HCT116 (cell line): Measurements from ENCODE around the gene SEMA5B. TPM values are rescaled to one million over a fixed set of nuclear protein-coding genes. Genes with fewer than 3 reads are reported as not detected.

Experiments used
- ATAC-seq: fragments of 200-7000 bp; cut with Tn5 transposase; 2 replicates; pipeline ENCODE4 v1.9.1; 2020; ENCODE audit warnings: mild to moderate bottlenecking, moderate library complexity
- BruUV-seq: library from RNA; stranded (reverse); fragments of 400-500 nt; replicated peaks from 2 replicates; lab custom pipeline; 2021; lab: Mats Ljungman, UMichigan
- CTCF ChIA-PET: fragments of 300-600 bp; sonication (Branson Sonifier 250); formaldehyde crosslinking; loops from one replicate; lab custom pipeline; 2021; ENCODE audit warnings: antibody characterized with exemption; lab: Charles Lee
- POLR2A ChIA-PET: fragments of 300-600, 350-600 bp; sonication (Branson Sonifier 250); formaldehyde crosslinking; loops from one replicate; lab custom pipeline; 2021; ENCODE audit warnings: antibody characterized with exemption; lab: Charles Lee
- RAD21 ChIA-PET, 2 experiments: fragments of 300-600 bp; sonication (Branson Sonifier 250); formaldehyde crosslinking; loops; one replicate each; lab custom pipeline; 2023; ENCODE audit warnings: low total read pairs in 2 of 2; ENCODE audit not compliant: uncharacterized antibody in 2 of 2, unreplicated experiment in 2 of 2, low non-redundant PET in 1 of 2; lab: Charles Lee
- DNase-seq: peaks from one replicate; pipeline ENCODE4 v3.0.0-alpha.2; 2010; ENCODE audit warnings: low read depth, low spot score
- H2AFZ ChIP-seq: fragments of 200-600 bp; shearing (Covaris generic), sonication (generic); 2 replicates; pipeline ENCODE4 v1.6.1; 2017; ENCODE audit warnings: low read depth, mixed run types, mixed read lengths, antibody characterized with exemption, low read length; ENCODE audit not compliant: poor library complexity, severe bottlenecking
- H3K27ac ChIP-seq: 2 replicates; pipeline ENCODE4 v1.5.1; 2012; ENCODE audit warnings: low read depth, low read length
- H3K27me3 ChIP-seq: fragments of 200-600 bp; sonication (generic); 2 replicates; pipeline ENCODE4 v1.6.1; 2016; ENCODE audit warnings: mixed run types, low read length, mixed read lengths; ENCODE audit not compliant: insufficient read depth
- H3K36me3 ChIP-seq, 2 experiments: fragments of 200-500 bp in 1 of 2; fragments of 200-600 bp in 1 of 2; sonication (Bioruptor generic) in 1 of 2; sonication (generic) in 1 of 2; 2 replicates each; pipeline versions ENCODE4 v1.5.1 to v1.6.1; 2014 to 2016; ENCODE audit warnings: low read length in 2 of 2, inconsistent platforms in 1 of 2, mixed read lengths in 1 of 2, mixed run types in 1 of 2; ENCODE audit not compliant: insufficient read depth in 2 of 2, control insufficient read depth in 1 of 2
- H3K4me1 ChIP-seq, 2 experiments: fragments of 200-600 bp in 1 of 2; sonication (generic) in 1 of 2; 2 replicates each; pipeline versions ENCODE4 v1.5.1 to v1.6.1; 2012 to 2017; ENCODE audit warnings: low read length in 2 of 2, inconsistent platforms in 1 of 2, mild to moderate bottlenecking in 1 of 2, mixed read lengths in 1 of 2, mixed run types in 1 of 2, moderate library complexity in 1 of 2; ENCODE audit not compliant: insufficient read depth in 2 of 2, control insufficient read depth in 1 of 2
- H3K4me2 ChIP-seq: fragments of 200-600 bp; sonication (generic); 2 replicates; pipeline ENCODE4 v1.6.1; 2017; ENCODE audit warnings: mixed run types, low read length, mixed read lengths
- H3K4me3 ChIP-seq, 2 experiments: fragments of 200-600 bp in 1 of 2; sonication (generic) in 1 of 2; replicated peaks in 1 of 2; 2 replicates each; pipeline ENCODE4 v1.5.1; 2011 to 2016; ENCODE audit warnings: low read length in 2 of 2, control low read depth in 1 of 2, low read depth in 1 of 2, mild to moderate bottlenecking in 1 of 2, mixed read lengths in 1 of 2, mixed run types in 1 of 2
- H3K79me2 ChIP-seq: fragments of 200-600 bp; sonication (generic); 2 replicates; pipeline ENCODE4 v1.6.1; 2017; ENCODE audit warnings: mild to moderate bottlenecking, mixed run types, low read length, moderate library complexity, mixed read lengths; ENCODE audit not compliant: insufficient read depth
- H3K9ac ChIP-seq: fragments of 200-600 bp; sonication (generic); 2 replicates; pipeline ENCODE4 v1.6.1; 2016; ENCODE audit warnings: low read length, mixed read lengths
- H3K9me2 ChIP-seq: fragments of 200-600 bp; sonication (generic), shearing (Covaris generic); 2 replicates; pipeline ENCODE4 v1.6.1; 2017; ENCODE audit warnings: mixed run types, mild to moderate bottlenecking, moderate library complexity; ENCODE audit not compliant: insufficient read depth
- H3K9me3 ChIP-seq, 2 experiments: fragments of 200-500 bp in 1 of 2; fragments of 200-600 bp in 1 of 2; sonication (Bioruptor generic) in 1 of 2; sonication (generic) in 1 of 2; 2 replicates each; pipeline ENCODE4 v1.6.1; 2014 to 2017; ENCODE audit warnings: low read length in 2 of 2, mixed read lengths in 2 of 2, inconsistent platforms in 1 of 2, low read depth in 1 of 2, mild to moderate bottlenecking in 1 of 2, mixed run types in 1 of 2, moderate library complexity in 1 of 2; ENCODE audit not compliant: control insufficient read depth in 1 of 2, insufficient read depth in 1 of 2
- H4K20me1 ChIP-seq: fragments of 200-600 bp; sonication (generic), shearing (Covaris generic); 2 replicates; pipeline ENCODE4 v1.6.1; 2017; ENCODE audit warnings: mixed run types, mild to moderate bottlenecking, moderate library complexity; ENCODE audit not compliant: insufficient read depth
- CEBPB ChIP-seq: IDR thresholded peaks from 2 replicates; pipeline ENCODE4 v1.6.1; 2012; ENCODE audit warnings: low read depth
- ELF1 ChIP-seq: IDR thresholded peaks from 2 replicates; pipeline ENCODE4 v1.6.1; 2012; ENCODE audit warnings: low read depth, borderline replicate concordance
- EZH2phosphoT487 ChIP-seq: fragments of 200-600 bp; IDR thresholded peaks from 2 replicates; pipeline ENCODE4 v1.6.1; 2018; ENCODE audit warnings: antibody characterized with exemption, borderline replicate concordance
- POLR2A ChIP-seq: IDR thresholded peaks from 2 replicates; pipeline ENCODE4 v1.7.0; 2011; ENCODE audit warnings: borderline replicate concordance; ENCODE audit not compliant: insufficient read depth, insufficient read length; ENCODE audit errors: extremely low read depth
- POLR2AphosphoS5 ChIP-seq: IDR thresholded peaks from 2 replicates; pipeline ENCODE4 v1.6.1; 2011; ENCODE audit warnings: mild to moderate bottlenecking, low read depth, low read length, moderate library complexity
- TCF7L2 ChIP-seq: IDR thresholded peaks from 2 replicates; pipeline ENCODE4 v1.7.0; 2011; ENCODE audit warnings: borderline replicate concordance, inconsistent platforms; ENCODE audit not compliant: insufficient read depth, insufficient read length; ENCODE audit errors: extremely low read depth
- YY1 ChIP-seq: IDR thresholded peaks from 2 replicates; pipeline ENCODE4 v1.6.1; 2011; ENCODE audit warnings: low read length, low read depth, moderate library complexity, mild to moderate bottlenecking; ENCODE audit not compliant: insufficient replicate concordance; ENCODE audit errors: extremely low read depth
- ZFX ChIP-seq: fragments of 450-650 bp; IDR thresholded peaks from 2 replicates; pipeline ENCODE4 v1.6.1; 2017
- ZNF274 ChIP-seq: fragments of 200-500 bp; sonication (Bioruptor generic); IDR thresholded peaks from 2 replicates; pipeline ENCODE4 v1.6.1; 2014; ENCODE audit warnings: mild to moderate bottlenecking, low read depth, low read length, inconsistent platforms
- intact Hi-C: fragments of 100-400 bp; cut with micrococcal nuclease; formaldehyde crosslinking; loops from 2 replicates; pipeline ENCODE4 v1.10.0; 2022
- total RNA-seq: library from RNA; stranded (reverse); gene quantifications from one replicate; pipeline ENCODE4 v1.2.1, GENCODE V29; 2021; ENCODE audit not compliant: unreplicated experiment
- TF ChIP-seq, protein P1 (sequence below): IDR thresholded peaks from 2 replicates; pipeline ENCODE4 v1.6.1; 2012; ENCODE audit warnings: low read depth
- TF ChIP-seq, protein P2 (sequence below): IDR thresholded peaks from 2 replicates; pipeline ENCODE4 v1.6.1; 2011; ENCODE audit warnings: mild to moderate bottlenecking, low read length, moderate library complexity; ENCODE audit not compliant: insufficient replicate concordance; ENCODE audit errors: extremely low read depth
- TF ChIP-seq, protein P3 (sequence below), 3 experiments: fragments of 200-600 bp in 1 of 3; sonication (generic) in 1 of 3; IDR thresholded peaks in 2 of 3; conservative IDR thresholded peaks in 1 of 3; 2 replicates each; pipeline ENCODE4 v1.5.1; 2012 to 2017; ENCODE audit warnings: low read depth in 2 of 3, low read length in 2 of 3, antibody characterized with exemption in 1 of 3, borderline replicate concordance in 1 of 3, control low read depth in 1 of 3, mild to moderate bottlenecking in 1 of 3, mixed read lengths in 1 of 3, mixed run types in 1 of 3, moderate library complexity in 1 of 3; ENCODE audit not compliant: insufficient read depth in 1 of 3

The SEMA5B gene
- total RNA-seq, 1 experiment from 2014 or later, result 0.15 TPM

DNA sequence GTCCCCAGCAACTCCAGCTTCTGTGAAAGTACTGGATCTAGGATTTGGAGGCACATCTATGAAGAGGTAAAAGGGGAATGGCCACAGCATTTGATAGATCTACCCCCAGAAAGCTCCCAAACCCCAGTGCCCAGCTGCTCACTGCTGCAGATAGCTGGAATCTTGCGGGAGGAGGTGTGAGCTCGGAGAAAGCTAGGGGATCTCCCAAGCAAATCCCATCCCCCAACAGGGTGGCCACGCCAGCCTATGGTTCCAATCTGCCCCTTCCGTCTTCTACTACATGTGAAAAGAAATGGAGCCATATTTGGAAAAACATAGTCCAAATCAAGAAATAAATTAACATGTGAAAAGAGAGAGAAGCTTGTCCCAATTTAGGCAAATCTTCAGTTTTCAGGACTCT lies 42.0 kb downstream of the SEMA5B start:
- no peaks in the 10 kb centered on the region for H4K20me1 ChIP-seq
- no peaks in the 10 kb centered on the region for H3K4me1 ChIP-seq
- no peak overlapping the region for H3K4me2 ChIP-seq
- no peaks in the 10 kb centered on the region for H3K79me2 ChIP-seq
- no peak for DNase-seq
- TF ChIP-seq ZFX, result no peak
- TF ChIP-seq, protein P1, sequence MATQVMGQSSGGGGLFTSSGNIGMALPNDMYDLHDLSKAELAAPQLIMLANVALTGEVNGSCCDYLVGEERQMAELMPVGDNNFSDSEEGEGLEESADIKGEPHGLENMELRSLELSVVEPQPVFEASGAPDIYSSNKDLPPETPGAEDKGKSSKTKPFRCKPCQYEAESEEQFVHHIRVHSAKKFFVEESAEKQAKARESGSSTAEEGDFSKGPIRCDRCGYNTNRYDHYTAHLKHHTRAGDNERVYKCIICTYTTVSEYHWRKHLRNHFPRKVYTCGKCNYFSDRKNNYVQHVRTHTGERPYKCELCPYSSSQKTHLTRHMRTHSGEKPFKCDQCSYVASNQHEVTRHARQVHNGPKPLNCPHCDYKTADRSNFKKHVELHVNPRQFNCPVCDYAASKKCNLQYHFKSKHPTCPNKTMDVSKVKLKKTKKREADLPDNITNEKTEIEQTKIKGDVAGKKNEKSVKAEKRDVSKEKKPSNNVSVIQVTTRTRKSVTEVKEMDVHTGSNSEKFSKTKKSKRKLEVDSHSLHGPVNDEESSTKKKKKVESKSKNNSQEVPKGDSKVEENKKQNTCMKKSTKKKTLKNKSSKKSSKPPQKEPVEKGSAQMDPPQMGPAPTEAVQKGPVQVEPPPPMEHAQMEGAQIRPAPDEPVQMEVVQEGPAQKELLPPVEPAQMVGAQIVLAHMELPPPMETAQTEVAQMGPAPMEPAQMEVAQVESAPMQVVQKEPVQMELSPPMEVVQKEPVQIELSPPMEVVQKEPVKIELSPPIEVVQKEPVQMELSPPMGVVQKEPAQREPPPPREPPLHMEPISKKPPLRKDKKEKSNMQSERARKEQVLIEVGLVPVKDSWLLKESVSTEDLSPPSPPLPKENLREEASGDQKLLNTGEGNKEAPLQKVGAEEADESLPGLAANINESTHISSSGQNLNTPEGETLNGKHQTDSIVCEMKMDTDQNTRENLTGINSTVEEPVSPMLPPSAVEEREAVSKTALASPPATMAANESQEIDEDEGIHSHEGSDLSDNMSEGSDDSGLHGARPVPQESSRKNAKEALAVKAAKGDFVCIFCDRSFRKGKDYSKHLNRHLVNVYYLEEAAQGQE, result no peak
- TF ChIP-seq, protein P2, sequence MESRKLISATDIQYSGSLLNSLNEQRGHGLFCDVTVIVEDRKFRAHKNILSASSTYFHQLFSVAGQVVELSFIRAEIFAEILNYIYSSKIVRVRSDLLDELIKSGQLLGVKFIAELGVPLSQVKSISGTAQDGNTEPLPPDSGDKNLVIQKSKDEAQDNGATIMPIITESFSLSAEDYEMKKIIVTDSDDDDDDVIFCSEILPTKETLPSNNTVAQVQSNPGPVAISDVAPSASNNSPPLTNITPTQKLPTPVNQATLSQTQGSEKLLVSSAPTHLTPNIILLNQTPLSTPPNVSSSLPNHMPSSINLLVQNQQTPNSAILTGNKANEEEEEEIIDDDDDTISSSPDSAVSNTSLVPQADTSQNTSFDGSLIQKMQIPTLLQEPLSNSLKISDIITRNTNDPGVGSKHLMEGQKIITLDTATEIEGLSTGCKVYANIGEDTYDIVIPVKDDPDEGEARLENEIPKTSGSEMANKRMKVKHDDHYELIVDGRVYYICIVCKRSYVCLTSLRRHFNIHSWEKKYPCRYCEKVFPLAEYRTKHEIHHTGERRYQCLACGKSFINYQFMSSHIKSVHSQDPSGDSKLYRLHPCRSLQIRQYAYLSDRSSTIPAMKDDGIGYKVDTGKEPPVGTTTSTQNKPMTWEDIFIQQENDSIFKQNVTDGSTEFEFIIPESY, result no peak
- no peak for TF ChIP-seq ELF1
- TF ChIP-seq EZH2phosphoT487, result no peak
- TF ChIP-seq TCF7L2, result no peak
- TF ChIP-seq YY1, result no peak
- TF ChIP-seq, protein P3, sequence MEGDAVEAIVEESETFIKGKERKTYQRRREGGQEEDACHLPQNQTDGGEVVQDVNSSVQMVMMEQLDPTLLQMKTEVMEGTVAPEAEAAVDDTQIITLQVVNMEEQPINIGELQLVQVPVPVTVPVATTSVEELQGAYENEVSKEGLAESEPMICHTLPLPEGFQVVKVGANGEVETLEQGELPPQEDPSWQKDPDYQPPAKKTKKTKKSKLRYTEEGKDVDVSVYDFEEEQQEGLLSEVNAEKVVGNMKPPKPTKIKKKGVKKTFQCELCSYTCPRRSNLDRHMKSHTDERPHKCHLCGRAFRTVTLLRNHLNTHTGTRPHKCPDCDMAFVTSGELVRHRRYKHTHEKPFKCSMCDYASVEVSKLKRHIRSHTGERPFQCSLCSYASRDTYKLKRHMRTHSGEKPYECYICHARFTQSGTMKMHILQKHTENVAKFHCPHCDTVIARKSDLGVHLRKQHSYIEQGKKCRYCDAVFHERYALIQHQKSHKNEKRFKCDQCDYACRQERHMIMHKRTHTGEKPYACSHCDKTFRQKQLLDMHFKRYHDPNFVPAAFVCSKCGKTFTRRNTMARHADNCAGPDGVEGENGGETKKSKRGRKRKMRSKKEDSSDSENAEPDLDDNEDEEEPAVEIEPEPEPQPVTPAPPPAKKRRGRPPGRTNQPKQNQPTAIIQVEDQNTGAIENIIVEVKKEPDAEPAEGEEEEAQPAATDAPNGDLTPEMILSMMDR (IDR thresholded peaks at IDR 0.05 in 2 of 3, conservative IDR thresholded peaks at IDR 0.05 in 1 of 3; ENCODE audit: borderline replicate concordance in 1 of 3, insufficient read depth in 1 of 3, low read depth in 2 of 3, low read length in 2 of 3), result no peak
- TF ChIP-seq POLR2AphosphoS5, result no peak
- TF ChIP-seq POLR2A, result no peak
- no peak for TF ChIP-seq CEBPB
- TF ChIP-seq ZNF274, result no peak
- TF ChIP-seq, all 23 proteins: peak for 0
- Histone ChIP-seq H3K9me3 (no peaks in the 10 kb centered on the region), H3K36me3 (no peaks in the 10 kb centered on the region), H3K9me2 (no peaks in the 10 kb centered on the region), H3K9ac (no peak overlapping the region), H3K4me3 (no peak overlapping the region), H3K27me3 (peaks cover 39% of the 10 kb centered on the region; the same call in 1 of the 2 replicates), H3K27ac (no peak overlapping the region), H2AFZ (no peak overlapping the region)
- RAD21 ChIA-PET, result no interaction called here
- POLR2A ChIA-PET, result no interaction called here
- intact Hi-C loops, result no loop called here
- CTCF ChIA-PET, result no interaction called here
- BruUV-seq, result no TSS peak
- ATAC-seq, result no peak
